Hair follicle dermal papilla cell (primary cell): ENCODE results near the gene PSMF1. TPM values are rescaled to one million over a fixed set of nuclear protein-coding genes. Genes with fewer than 3 reads are reported as not detected.

ENCODE experiments used
- total RNA-seq: library from RNA; depleted of rRNA; stranded (reverse); fragments of >200 nt; gene quantifications from 2 replicates; pipeline ENCODE4 v1.2.3, GENCODE V29; 2012

The PSMF1 gene
- 75.3 and 135 TPM in 2 replicates for total RNA-seq

GRCh38 chr20:1118336-1119127 lies at the start of gene PSMF1:
TSS of gene PSMF1 (plus strand) at chr20:1118602. CDS start at chr20:1118774, 172 bp downstream.

GRCh38 chr20:1184638-1185315 lies 66.4 kb downstream of the PSMF1 start, which contains the start of gene TMEM74B:
TSS of gene TMEM74B (minus strand) at chr20:1184981. CDS start at chr20:1183801, 1,180 bp downstream.

GRCh38 chr20:1202762-1203504 lies 84.5 kb downstream of the PSMF1 start, which contains the start of gene C20orf202:
TSS of gene C20orf202 (plus strand) at chr20:1203454. CDS start at chr20:1203586, 132 bp downstream.

Other genes with a start within 250 kb of the PSMF1 start
- under 0.01 TPM in 2 replicates for gene ANGPT4, start 202.3 kb upstream of the PSMF1 start, total RNA-seq
- gene RSPO4, start 116.3 kb upstream of the PSMF1 start, total RNA-seq, result 7.1 and 8.3 TPM in 2 replicates
- gene TMEM74B, start 66.4 kb downstream of the PSMF1 start, total RNA-seq, result not detected in 2 replicates
- gene C20orf202, start 84.9 kb downstream of the PSMF1 start, total RNA-seq, result 0.16 TPM in 1 of 2 replicates, not detected in the other
- 0.32 TPM in 1 of 2 replicates, not detected in the other for gene RAD21L1, start 107.4 kb downstream of the PSMF1 start, total RNA-seq
- 10.7 and 13.3 TPM in 2 replicates for gene SNPH, start 147.7 kb downstream of the PSMF1 start, total RNA-seq
- 2.1 TPM in 2 replicates for gene SDCBP2, start 210.5 kb downstream of the PSMF1 start, total RNA-seq